Endothelial cell of hepatic sinusoid (primary cell): ENCODE data around the gene GRIA4.

ENCODE experiments used
- in situ Hi-C: cut with HindIII; loops from 2 replicates; pipeline ENCODE4 v1.10.0; 2017; ENCODE audit warnings: low sequenced_read_pairs

The GRIA4 gene

GRCh38 chr11:105783216-105783615, 173.3 kb downstream of the GRIA4 start:
- in situ Hi-C loops, result no loop called here

DNA sequence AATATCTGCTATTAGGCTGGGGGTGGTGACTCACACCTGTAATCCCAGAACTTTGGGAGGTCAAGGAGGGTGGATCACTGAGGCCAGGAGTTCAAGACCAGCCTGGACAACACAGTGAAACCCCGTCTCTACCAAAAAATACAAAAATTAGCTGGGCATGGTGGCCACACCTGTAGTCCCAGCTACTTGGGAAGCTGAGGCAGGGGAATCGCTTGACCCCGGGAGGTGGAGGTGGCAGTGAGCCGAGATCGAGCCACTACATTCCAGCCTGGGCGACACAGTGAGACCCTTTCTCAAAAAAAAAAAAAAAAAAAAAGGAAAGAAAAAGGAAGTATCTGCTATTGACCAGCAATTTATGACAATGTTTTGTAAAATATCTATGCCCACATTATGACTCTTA, 176.0 kb downstream of the GRIA4 start:
- in situ Hi-C loops, result loop anchor here (5.0 kb wide), 1 partner anchor 34 kb away; no protein-coding TSS in a partner anchor

DNA sequence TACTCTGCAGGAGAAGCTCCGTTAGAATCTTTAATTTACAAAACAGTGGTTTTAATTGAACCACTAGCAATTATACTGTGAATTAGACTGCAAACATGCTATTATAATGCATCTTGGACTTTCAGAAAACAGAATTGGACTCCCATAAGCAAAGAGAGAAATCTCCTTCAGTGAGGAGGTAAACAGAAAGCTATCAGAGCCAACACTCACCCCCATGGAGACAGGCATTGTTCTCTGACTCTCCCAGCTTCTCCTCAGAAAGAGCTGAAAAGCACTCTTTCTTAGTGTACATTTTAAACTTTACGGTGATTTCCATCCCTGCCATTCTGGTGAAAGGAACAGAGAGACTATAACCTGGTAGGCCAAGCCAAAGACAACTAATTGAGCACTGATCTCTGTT, 176.9 kb downstream of the GRIA4 start:
- in situ Hi-C loops, result loop anchor here (5.0 kb wide), 1 partner anchor 34 kb away; no protein-coding TSS in a partner anchor

DNA sequence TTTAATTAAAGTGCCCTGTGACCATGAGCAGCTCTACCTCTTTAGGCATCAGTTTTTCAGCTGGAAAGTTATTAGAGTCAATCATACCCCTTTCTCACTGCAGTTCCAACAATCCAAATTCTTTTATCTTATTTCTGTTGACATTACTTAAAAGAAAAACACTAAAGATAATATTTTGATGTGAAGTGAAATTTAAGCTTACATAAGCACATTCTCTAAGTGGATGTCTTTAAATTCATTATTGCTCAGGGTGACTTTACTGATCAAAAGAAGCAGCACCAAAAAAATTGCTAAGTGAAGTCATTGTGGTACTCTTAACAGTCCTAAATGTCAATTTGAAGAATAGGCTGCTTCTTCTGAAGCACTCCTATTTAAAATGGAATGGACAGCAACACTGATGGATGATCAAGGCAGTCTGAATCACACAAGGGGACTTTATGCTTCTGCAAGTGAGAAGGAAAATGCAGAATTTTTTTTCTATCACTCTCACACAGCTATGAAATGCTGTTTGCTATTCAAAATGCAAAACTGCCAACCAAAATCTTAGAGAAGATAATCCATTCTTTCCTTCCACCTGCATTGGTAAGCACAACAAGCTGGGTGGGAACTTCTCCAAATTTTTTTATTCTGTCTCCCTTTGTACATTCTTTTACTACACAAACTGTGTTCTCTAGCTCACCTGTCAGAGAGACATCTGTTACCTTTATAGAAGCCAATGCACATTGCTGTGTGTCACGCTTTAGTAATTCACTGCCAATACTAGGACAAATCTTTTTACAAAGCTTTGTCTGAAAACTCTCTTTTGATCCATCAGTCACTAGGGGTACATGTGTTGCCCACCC, 179.9 kb downstream of the GRIA4 start:
- in situ Hi-C loops, result loop anchor here (5.0 kb wide), 1 partner anchor 37 kb away; no protein-coding TSS in a partner anchor

GRCh38 chr11:105790840-105791239, 181.0 kb downstream of the GRIA4 start:
- in situ Hi-C loops, result no loop called here

DNA sequence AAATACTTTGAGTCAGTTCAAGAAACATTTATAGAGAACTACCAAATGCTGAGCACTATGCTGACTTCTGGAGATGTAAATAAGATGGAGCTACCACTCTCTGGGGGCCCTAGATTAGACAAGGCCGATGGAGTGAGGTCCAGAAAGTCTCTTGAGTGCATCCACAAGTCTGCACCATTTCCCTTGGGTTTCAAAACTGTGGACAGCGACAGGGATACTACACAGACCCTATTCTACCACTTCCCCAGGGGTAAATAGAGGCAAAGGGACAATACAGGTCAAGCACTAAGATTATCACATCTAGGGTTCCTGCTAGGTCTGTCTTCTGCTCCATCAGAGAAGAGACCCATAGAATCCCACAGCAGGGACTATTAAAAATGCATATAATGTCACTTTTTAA, 183.2 kb downstream of the GRIA4 start:
- in situ Hi-C loops, result no loop called here

GRCh38 chr11:105799263-105799662, 189.4 kb downstream of the GRIA4 start:
- in situ Hi-C loops, result no loop called here

DNA sequence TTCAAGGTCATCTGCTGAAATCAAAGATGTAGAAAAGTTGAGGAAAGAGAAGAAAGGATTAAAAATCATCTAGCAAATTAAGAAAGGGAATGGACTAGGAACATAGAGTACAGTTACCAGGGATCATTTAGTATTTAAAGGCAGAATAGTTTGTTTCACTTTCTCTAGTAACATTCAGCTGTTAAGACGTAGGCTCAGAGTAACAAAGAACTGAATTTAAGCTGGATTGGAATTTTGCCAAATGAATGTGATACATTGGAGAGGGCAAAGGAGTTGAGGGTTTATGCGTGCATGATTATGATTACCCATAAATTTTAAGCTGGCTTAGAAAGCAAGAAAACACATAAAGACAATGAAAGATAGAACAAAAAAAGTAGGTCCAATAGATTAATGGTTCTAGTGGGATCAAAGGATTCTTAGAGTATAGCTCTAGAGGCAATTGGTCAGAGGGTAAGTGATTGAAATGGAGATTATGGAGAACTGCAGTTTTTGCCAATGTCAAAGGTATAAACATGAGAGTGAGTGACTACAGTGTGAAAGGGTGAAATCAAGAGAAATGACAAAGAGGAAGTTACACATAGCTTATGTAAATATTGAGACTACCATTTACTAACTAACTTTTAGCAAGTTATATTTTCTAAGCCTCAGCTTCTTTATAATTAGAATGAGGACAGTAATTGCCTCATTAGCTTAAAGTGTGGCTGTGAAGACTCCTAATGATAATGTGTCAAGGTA, 190.0 kb downstream of the GRIA4 start:
- in situ Hi-C loops, result no loop called here

DNA sequence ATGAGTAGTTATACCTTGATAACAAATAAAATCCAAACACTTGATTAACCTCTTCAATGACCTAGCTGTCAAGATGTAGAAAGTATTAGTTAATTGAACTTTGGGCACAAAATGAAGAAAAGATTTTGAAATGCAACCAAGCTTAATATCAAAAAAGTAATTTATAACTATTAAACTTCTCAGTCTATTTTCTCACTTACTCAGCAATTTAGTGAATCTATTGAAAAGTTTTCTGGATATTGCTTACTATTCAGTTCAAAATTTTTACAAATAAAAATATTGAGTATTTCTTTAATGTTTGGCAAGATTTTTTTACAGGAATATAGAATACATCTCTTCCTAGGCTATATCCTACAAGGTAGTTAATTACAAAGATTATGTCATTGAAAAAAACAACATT, 192.5 kb downstream of the GRIA4 start:
- in situ Hi-C loops, result no loop called here

- in situ Hi-C loops, result no loop called here
Measured at GRCh38 chr11:105811242-105811641, 201.4 kb downstream of the GRIA4 start.

DNA sequence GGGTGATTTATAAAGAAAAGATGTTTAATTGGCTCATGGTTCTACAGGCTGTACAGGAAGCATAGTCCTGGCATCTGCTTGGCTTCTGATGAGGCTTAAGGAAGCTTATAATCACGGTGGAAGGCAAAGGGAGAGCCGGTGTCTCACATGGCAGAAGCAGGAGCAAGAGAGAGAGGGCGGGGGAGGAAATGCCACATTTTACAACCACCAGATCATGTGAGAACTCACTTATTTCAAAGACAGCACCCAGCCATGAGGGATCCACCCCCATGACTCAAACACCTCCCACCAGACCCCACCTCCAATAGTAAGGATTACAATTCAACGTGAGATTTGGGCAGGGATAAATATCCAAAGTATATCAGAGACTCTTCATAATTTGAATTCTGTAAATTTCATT, 211.5 kb downstream of the GRIA4 start:
- in situ Hi-C loops, result no loop called here

DNA sequence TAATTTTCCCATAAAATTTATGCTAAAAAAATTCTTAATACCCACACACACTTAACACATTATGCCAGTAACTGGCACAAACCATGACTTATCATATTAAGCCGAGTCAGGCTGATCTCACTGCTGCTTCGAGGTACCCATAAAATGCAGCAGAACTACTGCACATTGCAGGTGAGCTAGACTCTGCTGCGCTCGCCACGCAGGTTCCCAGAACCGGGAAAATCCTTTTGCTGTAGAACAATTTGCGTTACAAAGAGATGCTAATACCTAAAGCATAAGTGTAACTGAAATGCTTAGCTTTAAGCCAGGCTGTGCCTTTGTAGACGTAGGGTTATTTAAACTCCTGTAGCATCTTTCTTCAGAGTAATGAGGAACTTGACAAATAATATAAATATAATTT, 211.9 kb downstream of the GRIA4 start:
- in situ Hi-C loops, result no loop called here

DNA sequence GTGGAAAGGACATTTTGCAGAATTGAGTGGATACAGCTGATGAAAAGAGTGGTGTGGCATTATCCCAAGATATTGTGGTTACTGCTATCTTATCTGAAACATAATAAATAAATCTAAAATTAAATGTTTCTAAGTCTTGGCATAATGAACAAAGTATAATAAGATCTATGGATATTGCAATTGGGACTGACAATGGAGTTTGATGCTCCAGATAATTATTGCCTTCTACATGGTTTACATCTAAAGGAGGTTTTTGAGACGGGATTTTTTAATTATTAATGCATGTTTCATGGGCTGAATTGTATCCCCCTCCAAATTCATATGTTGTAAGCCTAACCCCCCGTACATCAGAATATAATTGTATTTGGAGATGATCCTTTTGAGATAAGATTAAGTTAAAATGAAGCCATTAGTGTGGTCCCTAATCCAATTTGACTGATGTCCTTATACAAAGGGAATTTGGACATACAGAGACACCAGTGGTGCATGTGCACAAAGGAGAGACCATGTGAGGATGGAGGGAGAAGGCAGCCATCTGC, 213.7 kb downstream of the GRIA4 start:
- in situ Hi-C loops, result no loop called here

DNA sequence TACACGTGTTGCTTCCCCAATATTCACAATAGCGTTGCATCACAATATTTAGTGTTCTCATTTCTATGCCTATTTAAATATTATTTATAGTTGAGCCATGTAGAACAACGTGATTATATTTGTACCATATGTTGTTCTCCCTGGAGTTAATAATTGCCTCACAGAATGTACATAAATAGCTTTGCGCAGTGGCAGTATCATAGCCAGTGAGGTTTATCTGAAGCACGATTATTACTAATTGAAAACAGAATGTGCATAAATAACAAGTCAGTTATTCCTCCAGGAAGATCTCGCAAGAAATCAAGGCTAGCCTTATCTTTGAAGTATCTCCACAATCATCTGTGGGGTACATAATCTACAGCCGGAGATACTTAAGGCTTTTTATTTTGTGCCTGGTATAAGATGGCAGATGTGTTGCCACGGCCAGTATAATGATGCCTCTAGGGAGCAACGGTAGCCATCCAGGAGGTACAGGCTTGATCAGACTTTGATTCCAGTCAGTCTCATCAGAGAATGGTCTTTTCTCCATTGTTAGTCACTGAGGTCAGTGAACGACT, 214.7 kb downstream of the GRIA4 start:
- in situ Hi-C loops, result no loop called here

GRCh38 chr11:105825141-105825540, 215.3 kb downstream of the GRIA4 start:
- in situ Hi-C loops, result no loop called here

DNA sequence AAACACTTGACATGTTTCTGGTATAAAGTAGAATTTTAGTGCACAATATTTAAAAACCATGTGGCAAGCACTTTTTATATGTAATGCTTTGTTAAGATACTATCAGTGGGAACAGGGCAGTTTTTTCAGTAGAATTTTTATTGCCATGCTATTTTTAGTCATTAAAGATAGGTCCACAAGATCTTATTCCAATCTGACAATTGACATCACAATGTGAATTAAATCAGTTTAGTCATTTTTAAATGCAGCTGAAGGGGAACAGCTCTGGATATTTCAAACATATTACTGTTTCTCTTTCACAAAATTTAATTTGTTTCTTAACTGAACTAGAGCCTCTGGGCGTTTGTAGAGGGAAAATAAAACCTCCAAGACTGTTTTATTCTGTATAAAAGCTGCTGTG, 218.0 kb downstream of the GRIA4 start:
- in situ Hi-C loops, result no loop called here

GRCh38 chr11:105829084-105829483, 219.2 kb downstream of the GRIA4 start:
- in situ Hi-C loops, result no loop called here

DNA sequence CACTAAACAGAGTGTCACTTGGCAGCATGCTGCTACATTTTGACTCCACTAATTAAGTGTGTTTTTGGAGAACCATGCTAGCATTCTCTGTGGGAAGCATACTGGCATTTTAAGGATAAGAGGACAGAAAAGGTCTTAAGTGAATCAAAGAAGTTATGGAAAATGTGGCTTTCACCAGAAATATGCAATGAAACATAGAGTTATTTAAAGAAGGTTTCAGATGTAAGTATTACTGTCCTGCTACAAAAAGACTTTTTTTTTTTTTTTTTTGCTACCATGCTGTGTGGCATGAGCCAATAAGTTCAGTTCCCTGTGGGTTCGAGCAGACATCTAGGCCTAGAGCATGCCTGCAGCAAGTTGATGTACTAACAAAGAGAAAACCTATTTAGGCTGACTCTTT, 224.6 kb downstream of the GRIA4 start:
- in situ Hi-C loops, result no loop called here

DNA sequence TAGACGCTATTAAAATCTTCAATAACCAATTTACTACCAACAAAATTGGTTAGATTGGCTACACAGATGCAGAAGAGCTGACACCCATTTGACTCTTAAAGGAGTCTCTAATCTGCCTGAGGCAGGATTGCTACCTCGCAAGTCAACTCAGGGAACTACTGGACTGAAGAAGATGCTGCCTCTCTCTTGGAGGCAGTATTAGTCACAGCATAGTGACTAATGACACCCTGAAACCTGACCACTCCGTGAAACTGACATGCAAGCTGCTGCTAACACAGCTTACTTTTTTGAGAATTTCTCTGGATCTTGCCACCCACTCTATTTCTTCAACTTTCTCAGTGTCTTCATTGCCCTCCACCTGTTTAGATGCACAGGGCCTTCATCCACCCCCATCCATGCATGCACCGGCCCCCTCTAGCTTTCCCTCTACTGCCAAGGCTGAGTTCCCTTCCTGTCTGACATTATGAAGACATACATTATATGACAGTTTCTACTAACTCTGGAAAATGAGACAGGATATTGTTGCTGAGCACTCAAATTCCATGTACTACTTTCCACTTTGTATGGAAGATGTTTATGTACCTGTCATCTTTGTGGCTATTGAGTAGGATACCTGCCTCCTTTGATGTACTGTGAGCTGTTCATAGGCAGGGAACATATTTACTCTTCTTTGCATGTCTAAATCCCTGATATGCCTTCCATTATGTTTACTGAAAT, 229.0 kb downstream of the GRIA4 start:
- in situ Hi-C loops, result no loop called here

DNA sequence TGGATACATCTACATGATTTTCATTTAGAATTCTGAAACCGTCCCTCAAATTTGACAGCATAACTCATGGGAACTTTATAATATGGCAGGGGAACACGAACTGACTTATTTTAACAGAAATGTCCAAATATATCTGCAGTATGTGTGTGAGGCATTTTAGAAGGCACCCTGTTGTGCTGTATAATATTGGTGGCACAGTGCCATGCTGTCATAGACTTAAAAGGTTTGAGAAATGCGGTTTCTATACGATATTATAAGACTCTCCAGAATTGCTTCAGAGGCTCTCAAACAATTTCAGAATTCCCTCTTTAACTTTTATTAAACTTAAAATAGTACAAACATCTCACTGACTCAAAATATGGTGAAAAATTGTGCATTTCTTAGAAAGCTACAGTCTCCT, 230.5 kb downstream of the GRIA4 start:
- in situ Hi-C loops, result no loop called here

GRCh38 chr11:105852403-105852802, 242.5 kb downstream of the GRIA4 start:
- in situ Hi-C loops, result no loop called here
